IMR-90 (cell line): ENCODE results near the gene TMBIM1. TPM values are rescaled to one million over a fixed set of nuclear protein-coding genes. Genes with fewer than 3 reads are reported as not detected.

ENCODE experiments used
- ATAC-seq: fragments of 200-7000 bp; cut with Tn5 transposase; 2 replicates; pipeline ENCODE4 v1.9.1; 2020; ENCODE audit warnings: low read depth, mild to moderate bottlenecking, moderate library complexity
- BruUV-seq: library from RNA; stranded (reverse); fragments of 400-500 nt; replicated peaks from 2 replicates; lab custom pipeline; 2021; lab: Mats Ljungman, UMichigan
- CTCF ChIA-PET: fragments of 300-600 bp; formaldehyde crosslinking; extraction: SDS; loops from one replicate; lab custom pipeline; 2021; ENCODE audit warnings: antibody characterized with exemption; lab: Yijun Ruan, JAX
- POLR2A ChIA-PET: fragments of 300-600 bp; sonication (Branson Sonifier 250); formaldehyde crosslinking; loops from one replicate; lab custom pipeline; 2022; ENCODE audit warnings: antibody characterized with exemption; ENCODE audit not compliant: unreplicated experiment; lab: Charles Lee
- DNase-seq: peaks from one replicate; pipeline ENCODE4 v3.0.0; 2013
- H2AFZ ChIP-seq: replicated peaks from 2 replicates; pipeline ENCODE3; 2013; ENCODE audit warnings: low read length, mild to moderate bottlenecking; ENCODE audit not compliant: poor library complexity
- H2AK5ac ChIP-seq: 2 replicates; pipeline ENCODE4 v1.6.1; 2013; ENCODE audit warnings: low read depth, low read length, inconsistent platforms
- H2AK9ac ChIP-seq: replicated peaks from 2 replicates; pipeline ENCODE3; 2013; ENCODE audit warnings: mild to moderate bottlenecking, low read depth, low read length, moderate library complexity; ENCODE audit not compliant: poor library complexity
- H2BK120ac ChIP-seq: 2 replicates; pipeline ENCODE4 v1.6.1; 2013; ENCODE audit warnings: low read depth, low read length, inconsistent platforms
- H2BK15ac ChIP-seq: 3 replicates; pipeline ENCODE4 v1.6.1; 2013; ENCODE audit warnings: low read depth, low read length, inconsistent platforms
- H2BK20ac ChIP-seq: 2 replicates; pipeline ENCODE4 v1.6.1; 2013; ENCODE audit warnings: low read depth, mild to moderate bottlenecking, inconsistent platforms, low read length, moderate library complexity
- H2BK5ac ChIP-seq: 2 replicates; pipeline ENCODE4 v1.6.1; 2013; ENCODE audit warnings: mild to moderate bottlenecking, low read depth, low read length, inconsistent platforms; ENCODE audit not compliant: poor library complexity, severe bottlenecking
- H3K14ac ChIP-seq: replicated peaks from 2 replicates; pipeline ENCODE4 v1.6.1; 2013; ENCODE audit warnings: low read depth, low read length, inconsistent platforms
- H3K18ac ChIP-seq: 2 replicates; pipeline ENCODE4 v1.6.1; 2013; ENCODE audit warnings: low read depth, low read length, control low read depth
- H3K23ac ChIP-seq: 2 replicates; pipeline ENCODE4 v1.6.1; 2013; ENCODE audit warnings: low read depth, low read length, inconsistent platforms
- H3K27ac ChIP-seq: 2 replicates; pipeline ENCODE4 v1.5.1; 2013; ENCODE audit warnings: mild to moderate bottlenecking, control low read depth, low read length; ENCODE audit not compliant: insufficient read depth
- H3K27me3 ChIP-seq: 2 replicates; pipeline ENCODE4 v1.6.1; 2013; ENCODE audit warnings: low read length; ENCODE audit not compliant: control insufficient read depth, insufficient read depth
- H3K36me3 ChIP-seq: 2 replicates; pipeline ENCODE4 v1.6.1; 2013; ENCODE audit warnings: low read length, mixed read lengths; ENCODE audit not compliant: control insufficient read depth, insufficient read depth
- H3K4ac ChIP-seq: 2 replicates; pipeline ENCODE4 v1.6.1; 2013; ENCODE audit warnings: low read depth, low read length, inconsistent platforms
- H3K4me1 ChIP-seq: 2 replicates; pipeline ENCODE4 v1.6.1; 2013; ENCODE audit warnings: low read length, mixed read lengths; ENCODE audit not compliant: control insufficient read depth, insufficient read depth
- H3K4me2 ChIP-seq: 2 replicates; pipeline ENCODE4 v1.6.1; 2013; ENCODE audit warnings: low read depth, mild to moderate bottlenecking, control low read depth, low read length, moderate library complexity
- H3K4me3 ChIP-seq: 2 replicates; pipeline ENCODE4 v1.5.1; 2013; ENCODE audit warnings: low read depth, mild to moderate bottlenecking, control low read depth, low read length, moderate library complexity; ENCODE audit not compliant: insufficient read depth
- H3K56ac ChIP-seq: 2 replicates; pipeline ENCODE4 v1.6.1; 2013; ENCODE audit warnings: low read length, inconsistent platforms; ENCODE audit not compliant: insufficient read depth; ENCODE audit errors: extremely low read depth
- H3K79me1 ChIP-seq, 2 experiments: 2 replicates each; pipeline ENCODE4 v1.6.1; 2013; ENCODE audit warnings: low read length in 2 of 2, inconsistent platforms in 1 of 2, low read depth in 1 of 2
- H3K9ac ChIP-seq: 2 replicates; pipeline ENCODE4 v1.6.1; 2013; ENCODE audit warnings: low read depth, low read length, control low read depth
- H3K9me1 ChIP-seq: 2 replicates; pipeline ENCODE4 v1.6.1; 2013; ENCODE audit warnings: low read length, inconsistent platforms; ENCODE audit not compliant: insufficient read depth
- H3K9me3 ChIP-seq: 2 replicates; pipeline ENCODE4 v1.6.1; 2013; ENCODE audit warnings: low read length; ENCODE audit not compliant: control insufficient read depth, insufficient read depth
- H4K20me1 ChIP-seq: 2 replicates; pipeline ENCODE4 v1.6.1; 2013; ENCODE audit warnings: low read length, inconsistent platforms; ENCODE audit not compliant: insufficient read depth
- H4K5ac ChIP-seq: 2 replicates; pipeline ENCODE4 v1.6.1; 2013; ENCODE audit warnings: mild to moderate bottlenecking, low read depth, low read length, control low read depth
- H4K8ac ChIP-seq, 2 experiments: 2 replicates each; pipeline ENCODE4 v1.6.1; 2013; ENCODE audit warnings: low read depth in 2 of 2, low read length in 2 of 2, control low read depth in 1 of 2, inconsistent platforms in 1 of 2
- H4K91ac ChIP-seq: 2 replicates; pipeline ENCODE4 v1.6.1; 2013; ENCODE audit warnings: low read depth, low read length, inconsistent platforms; ENCODE audit not compliant: insufficient read depth
- BHLHE40 ChIP-seq: fragments of 150-350 bp; IDR thresholded peaks from 2 replicates; pipeline ENCODE4 v1.6.1; 2016; ENCODE audit warnings: mild to moderate bottlenecking, low read depth, low read length
- CEBPB ChIP-seq: IDR thresholded peaks from 2 replicates; pipeline ENCODE4 v1.6.1; 2012; ENCODE audit warnings: low read depth, low read length, improper control_type of control experiment
- CHD1 ChIP-seq: IDR thresholded peaks from 2 replicates; pipeline ENCODE4 v1.6.1; 2012; ENCODE audit warnings: low read depth, low read length, improper control_type of control experiment
- CTCF ChIP-seq: conservative IDR thresholded peaks from 2 replicates; pipeline ENCODE4 v1.5.1; 2012; ENCODE audit warnings: mild to moderate bottlenecking, low read depth, low read length, improper control_type of control experiment
- ELK1 ChIP-seq: fragments of 150-350 bp; IDR thresholded peaks from 2 replicates; pipeline ENCODE4 v1.6.1; 2016; ENCODE audit warnings: low read depth, mild to moderate bottlenecking, low read length, moderate library complexity, borderline replicate concordance
- FOS ChIP-seq: fragments of 150-350 bp; IDR thresholded peaks from 2 replicates; pipeline ENCODE4 v1.6.1; 2016; ENCODE audit warnings: low read depth, low read length
- MAFK ChIP-seq: IDR thresholded peaks from 2 replicates; pipeline ENCODE4 v1.6.1; 2012; ENCODE audit warnings: low read depth, low read length, improper control_type of control experiment
- MAZ ChIP-seq: IDR thresholded peaks from 2 replicates; pipeline ENCODE4 v1.6.1; 2012; ENCODE audit warnings: low read depth, mild to moderate bottlenecking, low read length, improper control_type of control experiment, moderate library complexity, borderline replicate concordance
- MXI1 ChIP-seq: IDR thresholded peaks from 2 replicates; pipeline ENCODE4 v1.6.1; 2012; ENCODE audit warnings: low read depth, mild to moderate bottlenecking, low read length, moderate library complexity, borderline replicate concordance
- NFE2L2 ChIP-seq: fragments of 150-350 bp; IDR thresholded peaks from 2 replicates; pipeline ENCODE4 v1.6.1; 2016; ENCODE audit warnings: low read depth, mild to moderate bottlenecking, low read length
- POLR2A ChIP-seq: IDR thresholded peaks from 2 replicates; pipeline ENCODE4 v1.6.1; 2012; ENCODE audit warnings: mild to moderate bottlenecking, low read depth, low read length
- RAD21 ChIP-seq: IDR thresholded peaks from 2 replicates; pipeline ENCODE4 v1.6.1; 2012; ENCODE audit warnings: low read length, improper control_type of control experiment
- RCOR1 ChIP-seq: IDR thresholded peaks from 2 replicates; pipeline ENCODE4 v1.6.1; 2012; ENCODE audit warnings: mild to moderate bottlenecking, low read length, improper control_type of control experiment; ENCODE audit not compliant: insufficient replicate concordance
- RFX5 ChIP-seq: IDR thresholded peaks from 2 replicates; pipeline ENCODE4 v1.8.0; 2012; ENCODE audit warnings: low read depth, mild to moderate bottlenecking, low read length, moderate library complexity
- SMC3 ChIP-seq: fragments of 150-350 bp; IDR thresholded peaks from 2 replicates; pipeline ENCODE4 v1.6.1; 2016; ENCODE audit warnings: low read depth, mild to moderate bottlenecking, antibody characterized with exemption, low read length, moderate library complexity
- USF2 ChIP-seq: fragments of 150-350 bp; IDR thresholded peaks from 2 replicates; pipeline ENCODE4 v1.6.1; 2017; ENCODE audit warnings: mild to moderate bottlenecking, antibody characterized with exemption, low read length, low read depth
- WGBS, 2 experiments: methylation state at CpG; one replicate each; pipeline versions ENCODE4 v1.1.5 to v1.1.7; 2013; ENCODE audit warnings: missing lambda C conversion rate in 2 of 2; ENCODE audit not compliant: insufficient read length in 1 of 2; ENCODE audit errors: extremely low coverage in 2 of 2; 5-methylcytosine and 5-hydroxymethylcytosine counted together
- dilution Hi-C: fragments of 300-500 bp; cut with HindIII; formaldehyde crosslinking; loops from one replicate; pipeline ENCODE4 v1.14.3; 2018; ENCODE audit warnings: low sequenced_read_pairs; ENCODE audit not compliant: unreplicated experiment
- in situ Hi-C: fragments of 300-500 bp; cut with MboI; formaldehyde crosslinking; loops from 3 replicates; pipeline ENCODE4 v1.14.3; 2019; ENCODE audit warnings: low sequenced_read_pairs, inconsistent platforms, mixed read lengths
- intact Hi-C: fragments of 100-400 bp; cut with micrococcal nuclease; formaldehyde crosslinking; loops from 2 replicates; pipeline ENCODE4 v1.10.0; 2022
- polyA plus RNA-seq, 3 experiments: library from polyadenylated mRNA; depleted of rRNA; stranded (reverse); fragments of >200 nt; gene quantifications; 2 replicates each; pipeline ENCODE4 v1.2.3, GENCODE V29; 2012; ENCODE audit warnings: low replicate concordance in 1 of 3
- total RNA-seq: library from RNA; depleted of rRNA; stranded (reverse); fragments of >200 nt; gene quantifications from 2 replicates; pipeline ENCODE4 v1.2.3, GENCODE V29; 2012

TMBIM1 gene
- total and polyA plus RNA-seq, 2 of the 4 experiments (the other 2 are of a cell fraction), result 84.6 to 102 TPM

- no peak overlapping the region for H2AK9ac ChIP-seq
- no peak overlapping the region for H3K18ac ChIP-seq
- intact Hi-C loops (no loop called here), dilution Hi-C loops (no loop called here), in situ Hi-C loops (no loop called here)
- no peak for ATAC-seq
- WGBS, 2 experiments, result 100% methylated on average over 1 of the region's 1 CpG; no CpG with 5 or more reads in 1 of the 2 experiments
- no peak overlapping the region for H2AFZ ChIP-seq
- DNase-seq, result no peak
- no peak overlapping the region for H4K91ac ChIP-seq
- no peak overlapping the region for H3K9ac ChIP-seq
- no peak overlapping the region for H4K8ac ChIP-seq
- H3K27ac ChIP-seq, result no peak overlapping the region
- H2BK5ac ChIP-seq, result no peak overlapping the region
- H3K27me3 ChIP-seq, result no peaks in the 10 kb centered on the region
- no peaks in the 10 kb centered on the region for H3K36me3 ChIP-seq
- no peak overlapping the region for H3K56ac ChIP-seq
- H4K5ac ChIP-seq, result no peak overlapping the region
- H3K4me2 ChIP-seq, result no peak overlapping the region
- no peak overlapping the region; the same call in 2 of the 3 replicates for H2BK15ac ChIP-seq
- H3K4ac ChIP-seq, result no peak overlapping the region
- no peaks in the 10 kb centered on the region for H3K9me3 ChIP-seq
- ChIA-PET POLR2A (no interaction called here), CTCF (no interaction called here)
- no peak overlapping the region for H2AK5ac ChIP-seq
- TF ChIP-seq RCOR1 (no peak), MXI1 (no peak), MAFK (no peak), RFX5 (no peak), ELK1 (no peak), RAD21 (no peak), BHLHE40 (no peak), SMC3 (no peak), CTCF (no peak), CHD1 (no peak), NFE2L2 (no peak), MAZ (no peak), CEBPB (no peak), USF2 (no peak), POLR2A (no peak), FOS (no peak)
- no TSS peak for BruUV-seq
- H2BK20ac ChIP-seq, result 0 out of 2 replicates have a peak overlapping the region, but pooled peaks have one; percentile 7
- no peak overlapping the region for H2BK120ac ChIP-seq
- H3K9me1 ChIP-seq, result peaks cover 10% of the 10 kb centered on the region; the same call in 1 of the 2 replicates
- no peaks in the 10 kb centered on the region for H3K79me1 ChIP-seq
- no peak overlapping the region for H3K14ac ChIP-seq
- peaks cover 7% of the 10 kb centered on the region for H3K4me1 ChIP-seq
- no peak overlapping the region for H3K23ac ChIP-seq
- no peak overlapping the region for H3K4me3 ChIP-seq
- H4K20me1 ChIP-seq, result no peaks in the 10 kb centered on the region
Measured at GRCh38 chr2:218317303-218317630, 25.0 kb upstream of the TMBIM1 start.
